Measurements from ENCODE around the gene AEN. TPM values are rescaled to one million over a fixed set of nuclear protein-coding genes. Genes with fewer than 3 reads are reported as not detected.

AEN gene
- total RNA-seq, 2 experiments from 2014 or later = 40.7 to 43.7 TPM

DNA sequence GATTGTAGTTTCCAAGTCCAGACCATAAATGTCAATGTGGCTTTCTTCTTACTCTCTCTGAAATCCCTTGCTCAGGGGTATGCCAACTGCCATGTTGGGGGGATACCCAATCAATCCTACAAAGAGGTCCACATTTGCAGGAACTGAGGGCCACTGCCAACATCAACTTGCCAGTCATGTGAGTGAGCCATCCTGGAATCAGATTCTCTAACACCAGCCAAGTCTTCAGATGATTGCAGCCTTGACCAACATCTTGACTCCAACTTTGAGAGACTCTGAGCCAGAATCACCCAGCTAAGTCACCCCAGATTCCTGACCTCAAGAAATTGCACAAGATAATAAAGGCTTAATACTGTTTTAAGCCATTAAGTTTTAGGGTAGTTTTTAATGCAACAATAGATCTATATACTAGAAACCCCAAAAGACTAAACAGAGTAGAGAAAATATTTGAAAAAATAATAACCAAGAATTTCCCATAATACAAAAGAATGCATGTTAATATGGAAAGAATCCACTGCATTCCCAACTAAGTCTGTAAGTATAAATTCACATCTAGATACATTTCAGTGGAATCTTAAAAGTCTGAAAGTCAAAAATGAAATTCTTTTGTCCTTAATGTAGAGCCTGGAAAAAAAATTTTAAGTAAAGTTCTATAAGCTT, 40.0 kb downstream of the AEN start:
- Mint-ChIP-seq H3K4me3 (no peak overlapping the region), H3K27me3 (no peaks in the 10 kb centered on the region), H3K36me3 (ENCODE audit: low read depth) (peaks cover 5% of the 10 kb centered on the region), H3K4me1 (ENCODE audit: low read depth) (peaks cover 84% of the 10 kb centered on the region), H3K9me3 (no peaks in the 10 kb centered on the region), H3K27ac (peak overlapping the region; percentile 93)
- ATAC-seq (ENCODE audit: poor library complexity) (no peak), DNase-seq (no peak)
- Histone ChIP-seq H3K27me3 (ENCODE audit: control insufficient read depth in 1 of 2, insufficient read depth in 2 of 2, low read length in 2 of 2) (no peaks in the 10 kb centered on the region), H3K27ac (ENCODE audit: low read depth in 1 of 2, low read length in 2 of 2) (no peak overlapping the region), H3K36me3 (ENCODE audit: insufficient read depth, low read length) (no peaks in the 10 kb centered on the region), H3K4me3 (ENCODE audit: low read length) (no peak overlapping the region), H3K9me3 (ENCODE audit: control insufficient read depth in 1 of 2, insufficient read depth in 1 of 2, low read length in 2 of 2) (no peaks in the 10 kb centered on the region), H3K4me1 (ENCODE audit: insufficient read depth, low read length) (peaks cover 57% of the 10 kb centered on the region)
- no peak for TF ChIP-seq CTCF (IDR thresholded peaks at IDR 0.05)
- ChIA-PET CTCF (interaction anchor here (3.3 to 4.1 kb wide), 2 partner anchors 22 to 37 kb away, joined by 12 to 15 read pairs; partner anchors contain the start of gene ISG20), POLR2A (interaction anchor here (0.9 to 3.3 kb wide), 3 partner anchors 25 to 194 kb away, joined by 3 to 14 read pairs (median 5); partner anchors contain the start of gene MRPL46)
- intact Hi-C loops (cut with DNase I, micrococcal nuclease) = loop anchor here (5.0 to 10.0 kb wide), 3 partner anchors 116 to 414 kb away; partner anchors contain the start of genes DET1 (in 1 of the 2), MRPL46 (in 1 of the 2) and MRPS11 (in 1 of the 2)

- no peak for TF ChIP-seq CTCF (IDR thresholded peaks at IDR 0.05)
- CTCF ChIA-PET = interaction anchor here (3.3 to 4.1 kb wide), 2 partner anchors 23 to 37 kb away, joined by 12 to 15 read pairs; partner anchors contain the start of gene ISG20
- ATAC-seq (ENCODE audit: poor library complexity) = no peak
- no peak overlapping the region for H3K27ac ChIP-seq (ENCODE audit: low read depth in 1 of 2, low read length in 2 of 2)
- peaks cover 76% of the 10 kb centered on the region for H3K4me1 Mint-ChIP-seq (ENCODE audit: low read depth)
- no peaks in the 10 kb centered on the region for H3K9me3 ChIP-seq (ENCODE audit: control insufficient read depth in 1 of 2, insufficient read depth in 1 of 2, low read length in 2 of 2)
- POLR2A ChIA-PET = no interaction called here
- H3K36me3 Mint-ChIP-seq (ENCODE audit: low read depth) = peaks cover 5% of the 10 kb centered on the region
- H3K4me3 ChIP-seq (ENCODE audit: low read length) = no peak overlapping the region
- H3K27me3 ChIP-seq (ENCODE audit: control insufficient read depth in 1 of 2, insufficient read depth in 2 of 2, low read length in 2 of 2) = no peaks in the 10 kb centered on the region
- no peaks in the 10 kb centered on the region for H3K9me3 Mint-ChIP-seq
- no peak overlapping the region for H3K4me3 Mint-ChIP-seq
- H3K27ac Mint-ChIP-seq = peak overlapping the region; percentile 93
- H3K4me1 ChIP-seq (ENCODE audit: insufficient read depth, low read length) = peaks cover 49% of the 10 kb centered on the region
- H3K27me3 Mint-ChIP-seq = no peaks in the 10 kb centered on the region
- no peak for DNase-seq
- no peaks in the 10 kb centered on the region for H3K36me3 ChIP-seq (ENCODE audit: insufficient read depth, low read length)
- intact Hi-C loops (cut with DNase I, micrococcal nuclease) = loop anchor here (5.0 to 10.0 kb wide), 3 partner anchors 117 to 415 kb away; partner anchors contain the start of genes DET1 (in 1 of the 2), MRPL46 (in 1 of the 2) and MRPS11 (in 1 of the 2)
Measured at GRCh38 chr15:88661761-88662556, 40.8 kb downstream of the AEN start.

- DNase-seq (no peak), ATAC-seq (ENCODE audit: poor library complexity) (no peak)
- Histone ChIP-seq H3K27me3 (ENCODE audit: control insufficient read depth in 1 of 2, insufficient read depth in 2 of 2, low read length in 2 of 2) (no peaks in the 10 kb centered on the region), H3K9me3 (ENCODE audit: control insufficient read depth in 1 of 2, insufficient read depth in 1 of 2, low read length in 2 of 2) (no peaks in the 10 kb centered on the region), H3K4me1 (ENCODE audit: insufficient read depth, low read length) (peaks cover 38% of the 10 kb centered on the region), H3K4me3 (ENCODE audit: low read length) (no peak overlapping the region), H3K36me3 (ENCODE audit: insufficient read depth, low read length) (no peaks in the 10 kb centered on the region), H3K27ac (ENCODE audit: low read depth in 1 of 2, low read length in 2 of 2) (no peak overlapping the region)
- no peak for TF ChIP-seq CTCF (IDR thresholded peaks at IDR 0.05)
- Mint-ChIP-seq H3K27me3 (no peaks in the 10 kb centered on the region), H3K27ac (no peak overlapping the region), H3K36me3 (ENCODE audit: low read depth) (peaks cover 5% of the 10 kb centered on the region), H3K4me3 (no peak overlapping the region), H3K4me1 (ENCODE audit: low read depth) (peaks cover 64% of the 10 kb centered on the region), H3K9me3 (no peaks in the 10 kb centered on the region)
- intact Hi-C loops (cut with DNase I, micrococcal nuclease) = loop anchor here (5.0 to 10.0 kb wide), 3 partner anchors 118 to 416 kb away; partner anchors contain the start of genes DET1 (in 1 of the 2), MRPL46 (in 1 of the 2) and MRPS11 (in 1 of the 2)
- ChIA-PET CTCF (interaction anchor here (1.2 to 2.7 kb wide), 2 partner anchors 39 to 42 kb away, joined by 3 to 23 read pairs; partner anchors contain the start of gene AEN), POLR2A (interaction anchor here (1.4 to 3.3 kb wide), 5 partner anchors 9 to 41 kb away, joined by 3 to 34 read pairs (median 11); partner anchors contain the start of gene ISG20)
Measured at GRCh38 chr15:88663141-88663621, 42.0 kb downstream of the AEN start.
